ENCODE measurements around the gene FOXO3.

FOXO3 gene

GRCh38 chr6:108598305-108598863, 37.7 kb downstream of the FOXO3 start:
- DNase-seq = no peak

GRCh38 chr6:108604156-108604555, 43.4 kb downstream of the FOXO3 start:
- no peak for DNase-seq

- no peak for DNase-seq
Observed at GRCh38 chr6:108606250-108606690, 45.6 kb downstream of the FOXO3 start.

GRCh38 chr6:108608453-108609275, 47.9 kb downstream of the FOXO3 start:
- no peak for DNase-seq

GRCh38 chr6:108609276-108609769, 48.6 kb downstream of the FOXO3 start:
- DNase-seq = no peak

GRCh38 chr6:108610270-108610839, 49.6 kb downstream of the FOXO3 start:
- DNase-seq = no peak

- DNase-seq = no peak
Observed at GRCh38 chr6:108610957-108611586, 50.4 kb downstream of the FOXO3 start.

- DNase-seq = no peak
Observed at GRCh38 chr6:108612852-108613251, 52.1 kb downstream of the FOXO3 start.

- no peak for DNase-seq
Observed at GRCh38 chr6:108616544-108616943, 55.8 kb downstream of the FOXO3 start.

GRCh38 chr6:108616973-108617372, 56.3 kb downstream of the FOXO3 start:
- no peak for DNase-seq

GRCh38 chr6:108618623-108619152, 58.0 kb downstream of the FOXO3 start:
- no peak for DNase-seq

GRCh38 chr6:108619431-108620197, 58.9 kb downstream of the FOXO3 start:
- DNase-seq = no peak

GRCh38 chr6:108621117-108621516, 60.4 kb downstream of the FOXO3 start:
- no peak for DNase-seq

- no peak for DNase-seq
Observed at GRCh38 chr6:108622641-108623298, 62.1 kb downstream of the FOXO3 start.

GRCh38 chr6:108623995-108624394, 63.3 kb downstream of the FOXO3 start:
- DNase-seq = no peak

GRCh38 chr6:108625581-108625980, 64.9 kb downstream of the FOXO3 start:
- DNase-seq = no peak

GRCh38 chr6:108626777-108627176, 66.1 kb downstream of the FOXO3 start:
- no peak for DNase-seq

GRCh38 chr6:108627692-108628550, 67.2 kb downstream of the FOXO3 start:
- DNase-seq = no peak

- DNase-seq = no peak
Observed at GRCh38 chr6:108630050-108630714, 69.5 kb downstream of the FOXO3 start.

- DNase-seq = no peak
Observed at GRCh38 chr6:108632441-108632840, 71.7 kb downstream of the FOXO3 start.
